ENCODE measurements around the gene BACE2.

- no peak for TF ChIP-seq CTCF (IDR thresholded peaks at IDR 0.05)
- TF ChIP-seq POLR2A (IDR thresholded peaks at IDR 0.05), result no peak
Measured at GRCh38 chr21:41162096-41162495, 5.9 kb upstream of the BACE2 start.

Measured in right lobe of liver (tissue), 4 donors.